Endodermal cell (in vitro differentiated cells): ENCODE results near the gene SDK1. TPM values are rescaled to one million over a fixed set of nuclear protein-coding genes. Genes with fewer than 3 reads are reported as not detected.

Experiments
- DNase-seq: peaks from one replicate; pipeline ENCODE4 v3.0.0-alpha.2; 2017
- H3K27ac ChIP-seq: 2 replicates; pipeline ENCODE4 v1.5.1; 2013; ENCODE audit warnings: mild to moderate bottlenecking, low read depth, low read length, moderate library complexity
- H3K27me3 ChIP-seq: 2 replicates; pipeline ENCODE4 v1.6.1; 2013; ENCODE audit warnings: mild to moderate bottlenecking, low read length, moderate library complexity; ENCODE audit not compliant: insufficient read depth, control insufficient read depth, poor library complexity, severe bottlenecking
- H3K36me3 ChIP-seq: 2 replicates; pipeline ENCODE4 v1.7.0; 2013; ENCODE audit warnings: mild to moderate bottlenecking, low read length, moderate library complexity; ENCODE audit not compliant: control insufficient read depth, insufficient read depth
- H3K4me1 ChIP-seq: one replicate; pipeline ENCODE4 v1.7.0; 2013; ENCODE audit warnings: low read length; ENCODE audit not compliant: control insufficient read depth, insufficient read depth
- H3K4me3 ChIP-seq: 2 replicates; pipeline ENCODE4 v1.5.1; 2013; ENCODE audit warnings: mild to moderate bottlenecking, low read length, moderate library complexity
- H3K9ac ChIP-seq: 2 replicates; pipeline ENCODE4 v1.6.1; 2013; ENCODE audit warnings: mild to moderate bottlenecking, low read length, moderate library complexity; ENCODE audit not compliant: poor library complexity, severe bottlenecking; ENCODE audit errors: extremely low read depth
- H3K9me3 ChIP-seq: 2 replicates; pipeline ENCODE4 v1.6.1; 2013; ENCODE audit warnings: mild to moderate bottlenecking, low read length, moderate library complexity; ENCODE audit not compliant: control insufficient read depth
- H3K27ac Mint-ChIP-seq: 2 replicates; pipeline ENCODE4 v1.8.0; 2020; ENCODE audit warnings: mixed read lengths
- H3K27me3 Mint-ChIP-seq: 2 replicates; pipeline ENCODE4 v1.8.0; 2021; ENCODE audit warnings: mild to moderate bottlenecking, mixed read lengths; ENCODE audit not compliant: insufficient read depth
- H3K36me3 Mint-ChIP-seq: 2 replicates; pipeline ENCODE4 v1.8.0; 2020; ENCODE audit warnings: low read depth, mixed read lengths
- H3K4me1 Mint-ChIP-seq: 2 replicates; pipeline ENCODE4 v1.8.0; 2020; ENCODE audit warnings: mixed read lengths
- H3K4me3 Mint-ChIP-seq: 2 replicates; pipeline ENCODE4 v1.8.0; 2020; ENCODE audit warnings: mild to moderate bottlenecking, moderate library complexity, mixed read lengths
- H3K9me3 Mint-ChIP-seq: 2 replicates; pipeline ENCODE4 v1.8.0; 2020; ENCODE audit warnings: mild to moderate bottlenecking, mixed read lengths
- WGBS, 2 experiments: methylation state at CpG; one replicate each; pipeline versions ENCODE4 v1.1.5 to v1.1.7; 2013; ENCODE audit warnings: missing lambda C conversion rate in 2 of 2, mixed read lengths in 1 of 2; ENCODE audit not compliant: insufficient coverage in 1 of 2, insufficient read length in 1 of 2; 5-methylcytosine and 5-hydroxymethylcytosine counted together
- total RNA-seq, 2 donors: library from RNA; stranded (reverse); fragmentation: NEBNext Ultra II Directional in 1 of 2; extraction: Animal tissue kit (Norgen Biotek cat#: 25700) in 1 of 2; gene quantifications; 2 replicates in 1 of 2; 3 replicates in 1 of 2; pipeline ENCODE4 v1.2.1, GENCODE V29; 2021
- TF ChIP-seq, protein P1 (sequence below): fragments of 200-600 bp; sonication (generic); conservative IDR thresholded peaks from 2 replicates; pipeline ENCODE4 v1.5.0; 2021; ENCODE audit warnings: antibody characterized with exemption, mild to moderate bottlenecking

SDK1 gene
- total RNA-seq, 2 donors from 2014 or later = 22.7 to 23.1 TPM

DNA sequence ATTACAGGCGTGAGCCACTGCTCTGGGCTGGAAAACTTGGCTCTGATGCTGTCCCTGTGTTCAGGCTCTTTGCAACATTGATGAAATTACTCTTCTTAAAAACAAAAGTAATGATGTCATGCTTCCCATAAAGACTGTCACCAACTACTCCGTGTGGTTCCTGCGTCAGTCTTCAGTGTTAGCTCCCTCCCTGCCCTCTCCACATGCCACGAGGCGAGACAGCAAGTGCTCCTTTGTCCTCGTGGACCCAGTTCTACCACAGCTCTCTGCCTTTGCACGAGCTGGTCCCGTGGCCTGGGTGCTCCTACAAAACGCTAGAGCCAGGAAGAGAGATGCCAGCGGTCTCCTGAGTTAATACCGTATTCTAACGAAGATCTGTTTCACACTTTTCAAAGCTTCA, 194.5 kb downstream of the SDK1 start:
- H3K4me3 ChIP-seq = no peak overlapping the region
- no peaks in the 10 kb centered on the region for H3K4me1 ChIP-seq
- no peak overlapping the region for H3K9ac ChIP-seq
- no peaks in the 10 kb centered on the region for H3K36me3 Mint-ChIP-seq
- H3K27me3 ChIP-seq = no peaks in the 10 kb centered on the region
- peaks cover 12% of the 10 kb centered on the region for H3K9me3 Mint-ChIP-seq
- no peak overlapping the region for H3K4me3 Mint-ChIP-seq
- no peak for DNase-seq
- H3K27me3 Mint-ChIP-seq = no peaks in the 10 kb centered on the region
- TF ChIP-seq, protein P1, sequence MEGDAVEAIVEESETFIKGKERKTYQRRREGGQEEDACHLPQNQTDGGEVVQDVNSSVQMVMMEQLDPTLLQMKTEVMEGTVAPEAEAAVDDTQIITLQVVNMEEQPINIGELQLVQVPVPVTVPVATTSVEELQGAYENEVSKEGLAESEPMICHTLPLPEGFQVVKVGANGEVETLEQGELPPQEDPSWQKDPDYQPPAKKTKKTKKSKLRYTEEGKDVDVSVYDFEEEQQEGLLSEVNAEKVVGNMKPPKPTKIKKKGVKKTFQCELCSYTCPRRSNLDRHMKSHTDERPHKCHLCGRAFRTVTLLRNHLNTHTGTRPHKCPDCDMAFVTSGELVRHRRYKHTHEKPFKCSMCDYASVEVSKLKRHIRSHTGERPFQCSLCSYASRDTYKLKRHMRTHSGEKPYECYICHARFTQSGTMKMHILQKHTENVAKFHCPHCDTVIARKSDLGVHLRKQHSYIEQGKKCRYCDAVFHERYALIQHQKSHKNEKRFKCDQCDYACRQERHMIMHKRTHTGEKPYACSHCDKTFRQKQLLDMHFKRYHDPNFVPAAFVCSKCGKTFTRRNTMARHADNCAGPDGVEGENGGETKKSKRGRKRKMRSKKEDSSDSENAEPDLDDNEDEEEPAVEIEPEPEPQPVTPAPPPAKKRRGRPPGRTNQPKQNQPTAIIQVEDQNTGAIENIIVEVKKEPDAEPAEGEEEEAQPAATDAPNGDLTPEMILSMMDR = no peak
- no peak overlapping the region for H3K27ac Mint-ChIP-seq
- no peak overlapping the region for H3K27ac ChIP-seq
- WGBS, 2 experiments = 87 to 91% methylated on average over 10 to 12 of the region's 12 CpGs
- H3K4me1 Mint-ChIP-seq = peaks cover 18% of the 10 kb centered on the region
- no peaks in the 10 kb centered on the region for H3K36me3 ChIP-seq
- peaks cover 22% of the 10 kb centered on the region for H3K9me3 ChIP-seq

DNA sequence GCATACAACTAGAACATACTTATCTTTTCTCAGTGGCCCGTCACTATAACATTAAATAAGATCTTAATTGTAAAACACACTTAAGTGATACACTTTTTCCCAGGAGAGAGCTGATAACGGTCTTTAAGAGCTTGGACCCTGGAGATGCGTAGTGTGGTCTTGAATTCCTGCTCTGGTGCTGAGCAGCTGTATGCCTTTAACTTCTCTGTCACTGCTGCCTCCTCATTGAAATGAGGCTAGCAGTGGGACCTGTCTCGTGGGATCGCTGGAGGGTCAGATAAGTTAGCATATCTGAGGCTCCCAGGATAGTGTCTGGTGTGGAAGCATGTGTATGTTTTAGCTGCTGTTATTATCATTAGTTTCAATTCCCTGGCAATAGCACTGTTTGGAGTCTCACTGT, 194.9 kb downstream of the SDK1 start:
- H3K27me3 Mint-ChIP-seq = no peaks in the 10 kb centered on the region
- TF ChIP-seq, protein P1 = no peak
- Histone ChIP-seq H3K4me3 (no peak overlapping the region), H3K27me3 (no peaks in the 10 kb centered on the region), H3K36me3 (no peaks in the 10 kb centered on the region), H3K9ac (no peak overlapping the region), H3K9me3 (peaks cover 26% of the 10 kb centered on the region), H3K27ac (no peak overlapping the region), H3K4me1 (no peaks in the 10 kb centered on the region)
- WGBS, 2 experiments = 81 to 87% methylated on average over 3 to 5 of the region's 5 CpGs
- peaks cover 15% of the 10 kb centered on the region for H3K9me3 Mint-ChIP-seq
- no peak for DNase-seq
- H3K4me3 Mint-ChIP-seq = no peak overlapping the region
- H3K27ac Mint-ChIP-seq = no peak overlapping the region
- H3K4me1 Mint-ChIP-seq = peaks cover 18% of the 10 kb centered on the region
- no peaks in the 10 kb centered on the region for H3K36me3 Mint-ChIP-seq

DNA sequence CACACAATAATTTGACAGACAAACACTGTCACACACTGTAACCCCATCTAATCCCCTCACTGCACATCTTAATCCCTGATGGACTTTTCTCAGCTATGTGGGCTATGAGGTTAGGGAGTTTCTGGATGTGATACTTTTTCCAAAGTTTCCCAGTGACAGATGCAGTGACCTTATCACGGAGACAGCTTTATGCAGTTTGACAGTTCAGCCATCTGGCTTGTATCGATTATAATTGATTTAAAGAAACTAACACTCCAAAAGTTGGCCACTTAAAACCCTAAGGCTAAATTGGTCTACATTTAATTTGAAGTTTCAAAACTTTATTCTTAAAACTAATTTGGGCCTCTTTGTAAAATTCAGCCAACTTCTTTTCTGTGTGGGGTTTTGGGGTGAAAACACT, 196.7 kb downstream of the SDK1 start:
- DNase-seq = no peak
- Mint-ChIP-seq H3K4me3 (no peak overlapping the region), H3K9me3 (peaks cover 22% of the 10 kb centered on the region), H3K36me3 (no peaks in the 10 kb centered on the region), H3K27me3 (no peaks in the 10 kb centered on the region), H3K4me1 (peaks cover 18% of the 10 kb centered on the region), H3K27ac (no peak overlapping the region)
- no peak overlapping the region for H3K27ac ChIP-seq
- no peak overlapping the region for H3K4me3 ChIP-seq
- H3K4me1 ChIP-seq = no peaks in the 10 kb centered on the region
- H3K36me3 ChIP-seq = no peaks in the 10 kb centered on the region
- no peak overlapping the region for H3K9ac ChIP-seq
- TF ChIP-seq, protein P1 = no peak
- peaks cover 30% of the 10 kb centered on the region for H3K9me3 ChIP-seq
- no peaks in the 10 kb centered on the region for H3K27me3 ChIP-seq
- 88 to 96% methylated on average over 2 of the region's 2 CpGs for WGBS, 2 experiments
